ENCODE measurements around the gene VGLL4. TPM values are rescaled to one million over a fixed set of nuclear protein-coding genes. Genes with fewer than 3 reads are reported as not detected.

VGLL4 gene
- total RNA-seq, 1 experiment from 2014 or later = 42.1 TPM

DNA sequence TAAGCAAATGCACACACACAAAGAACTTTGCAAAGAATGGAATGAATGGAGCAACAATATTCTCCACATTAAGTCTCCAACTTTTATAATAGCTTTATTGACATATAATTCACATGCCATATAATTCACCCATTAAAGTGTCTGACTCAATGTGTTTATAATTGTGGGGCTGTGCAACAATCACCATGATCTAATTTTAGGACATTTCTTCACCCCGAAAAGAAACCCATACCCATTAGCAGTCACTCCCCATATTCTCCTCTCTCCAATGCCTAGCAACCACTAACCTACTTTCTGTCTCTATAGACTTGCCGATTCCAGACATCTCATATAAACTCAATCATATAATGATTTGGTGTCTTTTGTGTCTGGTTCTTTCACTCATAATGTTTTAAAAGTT is 22.6 kb downstream of the VGLL4 start:
- H3K27ac Mint-ChIP-seq = no peak overlapping the region
- WGBS (ENCODE audit: extremely low coverage, insufficient read length, low lambda C conversion rate) = no CpG with 5 or more reads among the region's 2 CpGs
- H3K4me1 ChIP-seq (ENCODE audit: insufficient read depth, low read length) = peaks cover 2% of the 10 kb centered on the region; the same call in 1 of the 2 replicates

More for the DNA sequence above, 22.6 kb downstream of the VGLL4 start:
- no peak overlapping the region for H3K4ac ChIP-seq (ENCODE audit: low read depth, low read length)
- H2BK20ac ChIP-seq (ENCODE audit: low read depth, low read length, poor library complexity, severe bottlenecking) = no peak overlapping the region
- no peak overlapping the region for H2AK5ac ChIP-seq (ENCODE audit: insufficient read length, low read length)
- Mint-ChIP-seq H3K4me3 (no peak overlapping the region), H3K9me3 (no peaks in the 10 kb centered on the region), H3K36me3 (ENCODE audit: insufficient read depth in 1 of 3, low read depth in 3 of 3) (no peaks in the 10 kb centered on the region; a peak in 1 of 7 replicates), H3K4me1 (peaks cover 61 to 63% of the 10 kb centered on the region in 2 experiments), H3K27me3 (ENCODE audit: low read depth) (no peaks in the 10 kb centered on the region)
- TF ChIP-seq, protein P1, sequence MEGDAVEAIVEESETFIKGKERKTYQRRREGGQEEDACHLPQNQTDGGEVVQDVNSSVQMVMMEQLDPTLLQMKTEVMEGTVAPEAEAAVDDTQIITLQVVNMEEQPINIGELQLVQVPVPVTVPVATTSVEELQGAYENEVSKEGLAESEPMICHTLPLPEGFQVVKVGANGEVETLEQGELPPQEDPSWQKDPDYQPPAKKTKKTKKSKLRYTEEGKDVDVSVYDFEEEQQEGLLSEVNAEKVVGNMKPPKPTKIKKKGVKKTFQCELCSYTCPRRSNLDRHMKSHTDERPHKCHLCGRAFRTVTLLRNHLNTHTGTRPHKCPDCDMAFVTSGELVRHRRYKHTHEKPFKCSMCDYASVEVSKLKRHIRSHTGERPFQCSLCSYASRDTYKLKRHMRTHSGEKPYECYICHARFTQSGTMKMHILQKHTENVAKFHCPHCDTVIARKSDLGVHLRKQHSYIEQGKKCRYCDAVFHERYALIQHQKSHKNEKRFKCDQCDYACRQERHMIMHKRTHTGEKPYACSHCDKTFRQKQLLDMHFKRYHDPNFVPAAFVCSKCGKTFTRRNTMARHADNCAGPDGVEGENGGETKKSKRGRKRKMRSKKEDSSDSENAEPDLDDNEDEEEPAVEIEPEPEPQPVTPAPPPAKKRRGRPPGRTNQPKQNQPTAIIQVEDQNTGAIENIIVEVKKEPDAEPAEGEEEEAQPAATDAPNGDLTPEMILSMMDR (conservative IDR thresholded peaks at IDR 0.05) = no peak
- no peak overlapping the region for H3K23ac ChIP-seq (ENCODE audit: insufficient read length, low read depth, low read length)
- no peaks in the 10 kb centered on the region for H3K9me3 ChIP-seq (ENCODE audit: control insufficient read depth, low read depth, low read length)
- no peak overlapping the region for H3K4me2 ChIP-seq (ENCODE audit: insufficient read depth, insufficient read length, low read length)
- no peak overlapping the region for H4K5ac ChIP-seq (ENCODE audit: insufficient read length, low read depth, low read length)
- no peak overlapping the region for H3K9ac ChIP-seq (ENCODE audit: extremely low read depth, insufficient read length, low read length)
- H2BK15ac ChIP-seq (ENCODE audit: low read depth, low read length) = no peak overlapping the region
- no peak overlapping the region for H3K18ac ChIP-seq (ENCODE audit: insufficient read length, low read depth, low read length)
- H2BK12ac ChIP-seq (ENCODE audit: insufficient read length, low read depth, low read length) = no peak overlapping the region
- no peak overlapping the region for H3K14ac ChIP-seq (ENCODE audit: insufficient read depth, low read length)
- H3K79me2 ChIP-seq (ENCODE audit: insufficient read depth, low read length) = peaks cover 20% of the 10 kb centered on the region; the same call in 1 of the 2 replicates
- no peak for DNase-seq
- H2BK120ac ChIP-seq (ENCODE audit: low read depth, low read length, poor library complexity, severe bottlenecking) = no peak overlapping the region
- H2BK5ac ChIP-seq (ENCODE audit: insufficient read length, low read length) = no peak overlapping the region
- H3K23me2 ChIP-seq (ENCODE audit: insufficient read length, low read depth, low read length, poor library complexity, severe bottlenecking) = no peaks in the 10 kb centered on the region
- H3T11ph ChIP-seq (ENCODE audit: low read length) = no peak overlapping the region
- no peak overlapping the region for H4K91ac ChIP-seq (ENCODE audit: insufficient read length, low read depth, low read length)
- H3K56ac ChIP-seq (ENCODE audit: insufficient read length, low read depth, low read length) = no peak overlapping the region
- no peak overlapping the region for H3K27ac ChIP-seq (ENCODE audit: insufficient read length, low read depth, low read length)
- no peak overlapping the region for H4K8ac ChIP-seq (replicated peaks; ENCODE audit: insufficient read length, low read depth, low read length)
- H2AFZ ChIP-seq (ENCODE audit: low read length) = no peak overlapping the region
- no peaks in the 10 kb centered on the region for H3K27me3 ChIP-seq (ENCODE audit: insufficient read depth, low read length)
- no peaks in the 10 kb centered on the region for H4K20me1 ChIP-seq (ENCODE audit: control insufficient read depth, insufficient read depth, insufficient read length)
- H3K79me1 ChIP-seq (ENCODE audit: insufficient read depth, low read depth, low read length, poor library complexity, severe bottlenecking) = peaks cover 4% of the 10 kb centered on the region

Measured in H9 (cell line).